NCI-H82 treated with DMSO at 0.1 percent for 48 hours (cell line): ENCODE measurements around the gene ALMS1.
A peak's percentile ranks its signal among the peaks of the same experiment; 100 is the strongest.
"Not testable (repeated sequence)": the region's sequence is repeated elsewhere in the genome, so short reads cannot be mapped to it uniquely, and the experiment has no call there.

Experiments used
- DNase-seq: peaks from one replicate; lab custom pipeline; 2025; ENCODE audit not compliant: unreplicated experiment; lab: John Stamatoyannopoulos, UW

Gene ALMS1

DNA sequence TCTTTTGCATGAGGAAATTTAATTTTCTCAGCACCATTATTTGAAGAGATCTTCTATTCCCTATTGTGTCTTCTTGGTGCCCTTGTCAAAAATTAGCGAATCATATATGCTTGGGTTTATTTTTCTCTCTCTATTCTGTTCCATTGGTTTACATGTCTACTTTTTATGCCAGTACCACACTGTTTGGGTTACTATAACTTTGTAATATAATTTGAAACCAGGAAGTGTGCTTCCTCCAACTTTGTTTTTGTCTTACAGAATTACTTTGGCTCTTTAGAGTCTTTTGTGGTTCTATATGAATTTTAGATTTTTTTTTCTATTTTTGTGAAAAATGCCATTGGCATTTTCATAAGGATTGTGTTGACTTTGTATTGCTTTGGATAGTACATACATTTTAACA lies 17.6 kb downstream of the ALMS1 start:
- DNase-seq = no peak

DNA sequence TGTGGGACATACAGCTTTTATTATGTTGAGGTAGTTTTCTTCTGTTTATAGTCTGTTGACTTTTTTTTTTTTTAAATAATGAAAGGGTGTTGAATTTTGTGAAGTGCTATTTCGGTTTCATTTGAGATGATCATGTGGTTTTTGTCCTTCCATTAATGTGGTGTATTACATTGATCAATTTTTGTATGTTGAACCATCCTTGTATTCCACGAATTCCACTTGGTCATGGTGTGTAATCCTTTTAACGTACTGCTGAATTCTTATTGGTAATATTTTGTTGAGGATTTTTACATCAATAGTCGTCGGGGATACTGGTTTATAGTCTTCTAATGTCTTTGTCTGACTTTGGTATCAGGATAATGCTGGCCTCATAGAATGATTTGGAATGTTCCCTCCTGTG lies 18.8 kb downstream of the ALMS1 start:
- DNase-seq = no peak

DNA sequence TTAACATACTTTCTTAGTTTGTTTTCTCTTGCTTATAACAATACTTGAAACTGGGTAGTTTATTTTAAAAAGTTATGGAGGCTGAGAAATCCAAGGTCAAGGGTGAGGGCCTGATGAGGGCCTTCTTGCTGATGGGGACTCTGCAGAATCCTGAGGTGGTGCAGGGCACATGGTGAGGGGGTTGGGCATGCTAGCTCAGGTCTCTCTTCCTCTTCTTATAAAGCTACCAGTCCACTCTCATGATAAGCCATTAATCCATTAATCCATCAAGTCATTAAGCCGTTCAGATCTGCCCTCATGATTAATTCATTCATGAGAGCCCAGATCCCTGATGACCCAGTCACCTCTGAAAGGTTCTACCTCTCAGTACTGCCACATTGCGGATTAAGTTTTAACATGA lies 21.4 kb downstream of the ALMS1 start:
- peak; percentile 96 for DNase-seq

DNA sequence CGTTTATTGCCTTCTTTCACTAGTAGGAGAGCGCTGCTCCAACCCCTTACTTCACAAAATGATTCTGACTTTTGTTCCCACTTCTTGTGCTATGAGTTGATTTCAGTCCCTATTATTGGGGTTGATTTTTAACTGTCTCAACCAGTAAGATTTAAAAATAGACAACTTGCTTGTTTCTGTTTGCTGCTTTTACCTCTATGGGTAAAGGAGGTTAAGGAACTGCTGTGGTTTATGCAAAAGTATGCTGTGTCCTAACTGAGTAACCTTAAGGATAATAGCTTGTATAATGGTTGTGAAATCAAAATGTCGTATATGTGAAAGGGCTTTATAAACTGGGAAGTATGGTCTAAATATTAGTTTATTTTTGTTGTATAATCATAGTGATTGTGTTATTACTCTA lies 22.6 kb downstream of the ALMS1 start:
- no peak for DNase-seq

DNA sequence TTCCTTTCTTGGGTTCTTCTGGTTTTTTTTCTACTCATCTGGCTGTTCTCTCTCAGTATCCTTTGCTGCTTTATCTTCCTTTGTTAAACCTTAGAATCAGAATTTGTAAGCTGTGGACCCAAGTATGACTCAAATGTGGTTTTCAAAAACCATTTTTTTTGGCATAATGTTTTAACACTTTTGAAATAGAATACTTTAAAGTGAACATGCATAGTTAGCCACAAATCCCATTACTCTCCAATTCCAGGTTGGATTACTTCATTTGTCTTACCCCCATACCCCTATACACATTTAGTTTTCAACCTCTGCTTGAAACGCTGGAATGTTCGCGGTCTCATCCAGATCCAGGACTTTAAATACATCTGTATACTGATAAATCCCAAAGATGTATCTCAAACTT lies 29.1 kb downstream of the ALMS1 start:
- no peak for DNase-seq

DNA sequence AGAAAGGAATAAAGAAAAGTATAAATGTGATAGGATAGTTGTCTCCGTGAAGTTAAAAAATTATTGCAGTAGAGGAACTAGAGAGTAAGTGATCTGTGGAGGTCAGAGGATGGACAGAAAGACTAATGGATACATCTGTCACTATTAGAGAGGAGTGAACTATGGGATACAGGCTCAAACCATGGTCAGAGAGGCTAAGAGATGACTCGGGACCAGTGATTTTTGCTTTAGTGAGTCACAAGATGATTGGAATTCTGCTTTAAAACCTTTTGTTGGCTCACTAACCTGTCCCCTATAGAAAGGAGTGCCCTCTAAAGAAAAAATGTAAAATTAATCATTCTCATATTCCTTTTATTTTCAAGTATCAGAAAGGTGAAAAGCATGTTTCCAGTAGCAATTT lies 30.3 kb downstream of the ALMS1 start:
- DNase-seq = no peak

DNA sequence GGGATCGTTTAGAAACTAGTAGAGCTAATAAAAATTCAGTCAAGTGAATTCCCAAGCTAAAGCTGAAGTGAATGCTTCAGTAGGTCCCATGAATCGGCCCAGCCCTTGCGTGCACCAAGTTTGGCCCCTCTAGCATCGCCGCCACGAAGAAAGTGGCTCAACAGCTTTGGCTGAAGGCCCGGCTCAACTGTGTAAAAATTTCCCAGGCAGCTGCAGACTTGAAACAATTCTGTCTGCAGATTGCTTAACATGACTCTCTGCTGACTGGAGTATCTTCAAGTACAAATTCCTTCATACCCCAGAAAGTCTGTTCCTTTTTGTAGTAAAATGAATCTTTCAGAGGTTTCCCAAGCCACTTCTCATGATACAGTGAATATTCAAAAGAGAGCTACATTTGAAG lies 32.7 kb downstream of the ALMS1 start:
- DNase-seq = no peak

DNA sequence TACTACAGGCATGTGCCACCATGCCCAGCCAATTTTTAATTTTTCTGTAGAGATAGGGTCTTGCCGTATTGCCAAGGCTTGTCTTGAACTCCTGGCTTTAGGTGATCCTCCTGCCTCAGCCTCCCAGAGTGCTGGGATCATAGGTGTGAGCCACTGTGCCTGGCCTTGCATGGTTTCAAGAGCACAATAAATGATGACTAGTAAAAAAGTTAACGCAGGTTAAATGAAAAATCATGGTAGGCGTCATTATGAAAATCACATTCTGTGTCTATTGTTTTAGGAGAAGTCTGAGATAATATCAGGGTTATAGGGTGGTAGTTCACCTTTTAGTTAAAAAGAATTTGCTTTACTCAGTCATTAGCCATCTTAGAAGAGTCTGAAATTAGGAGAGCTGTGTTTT lies 38.3 kb downstream of the ALMS1 start:
- no peak for DNase-seq

DNA sequence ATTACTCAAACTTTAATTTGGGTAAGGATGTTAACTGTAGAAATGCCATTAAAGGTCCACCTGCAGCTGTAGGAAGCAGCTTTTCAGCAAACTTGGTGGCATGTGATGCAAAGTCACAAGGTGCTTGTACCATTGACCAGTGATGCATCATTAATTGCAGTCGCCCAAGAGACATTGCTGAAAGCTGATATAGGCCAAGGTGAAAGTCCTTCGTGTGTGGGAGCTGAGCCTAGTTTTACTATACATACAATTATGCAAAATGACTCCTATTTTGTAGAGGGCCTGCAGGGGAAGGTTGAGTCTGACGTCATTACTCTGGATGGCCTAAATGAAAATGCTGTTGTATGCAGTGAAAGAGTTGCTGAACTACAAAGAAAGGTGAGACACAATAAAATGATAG lies 40.5 kb downstream of the ALMS1 start:
- DNase-seq = no peak

DNA sequence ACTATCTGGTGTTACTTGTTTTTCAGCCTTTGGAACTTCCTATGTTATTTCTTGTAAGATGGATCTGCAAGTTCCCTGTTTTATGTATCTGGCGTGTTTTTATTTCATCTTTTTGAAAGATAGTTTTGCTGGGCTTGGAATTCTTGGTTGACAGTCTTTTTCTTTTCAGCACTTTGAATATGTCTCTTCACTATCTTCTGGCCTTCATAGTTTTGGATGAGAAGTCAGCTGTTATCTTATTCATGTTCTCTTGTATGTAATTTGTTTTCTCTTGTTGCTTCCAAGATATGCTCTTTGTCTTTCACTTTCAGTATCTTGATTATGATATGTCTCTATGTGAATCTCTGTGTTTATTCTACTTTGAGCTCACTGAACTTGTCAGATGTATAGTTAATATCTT lies 50.4 kb downstream of the ALMS1 start:
- DNase-seq = no peak

DNA sequence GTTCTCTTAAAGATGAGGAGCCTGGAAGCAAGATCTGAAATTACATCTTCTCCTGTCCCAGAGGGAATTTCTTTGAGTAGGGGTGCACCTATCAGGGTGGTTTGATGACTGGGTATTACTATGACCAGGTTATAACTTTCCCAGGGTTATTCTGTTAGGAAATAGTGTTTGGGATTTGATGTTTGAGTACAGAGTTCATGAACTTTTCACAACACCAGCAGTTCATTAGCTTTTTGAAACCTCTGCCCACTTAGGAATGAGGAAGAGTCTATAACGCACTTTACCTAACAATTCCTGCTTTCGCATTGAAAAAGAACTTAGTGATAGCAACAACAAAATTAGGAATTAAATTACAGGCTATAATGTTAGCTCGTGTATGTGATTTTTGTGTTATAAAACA lies 58.6 kb downstream of the ALMS1 start:
- no peak for DNase-seq

DNA sequence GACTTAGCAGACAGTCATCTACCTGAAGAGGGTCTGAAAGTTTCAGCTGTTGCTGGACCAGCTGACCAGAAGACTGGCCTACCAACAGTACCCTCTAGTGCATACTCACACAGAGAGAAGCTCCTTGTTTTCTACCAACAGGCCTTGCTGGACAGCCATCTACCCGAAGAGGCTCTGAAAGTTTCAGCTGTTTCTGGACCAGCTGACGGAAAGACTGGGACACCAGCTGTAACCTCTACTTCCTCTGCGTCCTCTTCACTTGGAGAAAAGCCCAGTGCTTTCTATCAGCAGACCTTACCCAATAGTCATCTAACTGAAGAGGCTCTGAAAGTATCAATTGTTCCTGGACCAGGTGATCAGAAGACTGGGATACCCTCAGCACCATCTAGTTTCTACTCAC lies 63.2 kb downstream of the ALMS1 start:
- DNase-seq = no peak

DNA sequence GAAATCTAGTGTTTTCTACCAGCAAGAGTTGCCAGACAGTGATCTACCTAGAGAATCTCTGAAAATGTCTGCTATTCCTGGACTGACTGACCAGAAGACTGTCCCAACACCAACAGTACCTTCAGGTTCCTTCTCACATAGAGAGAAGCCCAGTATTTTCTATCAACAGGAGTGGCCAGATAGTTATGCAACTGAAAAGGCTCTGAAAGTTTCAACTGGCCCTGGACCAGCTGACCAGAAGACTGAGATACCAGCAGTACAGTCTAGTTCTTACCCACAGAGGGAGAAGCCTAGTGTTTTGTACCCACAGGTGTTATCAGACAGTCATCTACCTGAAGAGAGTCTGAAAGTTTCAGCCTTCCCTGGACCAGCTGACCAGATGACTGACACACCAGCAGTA lies 63.8 kb downstream of the ALMS1 start:
- no peak for DNase-seq

DNA sequence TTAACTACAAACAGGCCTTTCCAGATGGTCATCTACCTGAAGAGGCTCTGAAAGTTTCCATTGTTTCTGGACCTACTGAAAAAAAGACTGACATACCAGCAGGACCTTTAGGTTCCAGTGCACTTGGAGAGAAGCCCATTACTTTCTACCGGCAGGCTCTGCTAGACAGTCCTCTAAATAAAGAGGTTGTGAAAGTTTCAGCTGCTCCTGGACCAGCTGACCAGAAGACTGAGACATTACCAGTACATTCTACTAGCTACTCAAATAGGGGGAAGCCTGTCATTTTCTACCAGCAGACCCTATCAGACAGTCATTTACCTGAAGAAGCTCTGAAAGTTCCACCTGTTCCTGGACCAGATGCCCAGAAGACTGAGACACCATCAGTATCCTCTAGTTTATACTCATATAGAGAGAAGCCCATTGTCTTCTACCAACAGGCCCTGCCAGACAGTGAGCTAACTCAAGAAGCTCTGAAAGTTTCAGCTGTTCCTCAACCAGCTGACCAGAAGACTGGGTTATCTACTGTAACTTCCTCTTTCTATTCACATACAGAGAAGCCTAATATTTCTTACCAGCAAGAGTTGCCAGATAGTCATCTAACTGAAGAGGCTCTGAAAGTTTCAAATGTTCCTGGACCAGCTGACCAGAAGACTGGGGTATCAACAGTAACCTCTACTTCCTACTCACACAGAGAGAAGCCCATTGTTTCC lies 65.8 kb downstream of the ALMS1 start:
- no peak for DNase-seq

DNA sequence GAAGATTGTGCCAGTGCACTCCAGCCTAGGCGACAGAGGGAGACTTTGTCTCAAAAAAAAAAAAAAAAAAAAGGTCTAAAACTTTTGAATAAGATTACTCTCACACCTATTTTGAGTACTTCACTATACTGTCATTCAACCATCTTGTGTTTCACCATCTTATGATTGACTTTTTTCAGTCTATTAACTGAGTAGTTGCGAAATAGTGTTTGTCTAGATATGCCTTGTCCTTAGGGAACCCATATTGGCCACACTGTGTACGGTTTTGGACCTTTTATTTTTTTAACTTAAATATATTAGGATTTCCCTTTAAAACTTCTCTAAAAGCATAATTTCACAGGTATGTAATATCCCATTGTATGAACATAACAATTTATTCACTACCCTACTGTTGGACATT lies 72.3 kb downstream of the ALMS1 start:
- no peak for DNase-seq

DNA sequence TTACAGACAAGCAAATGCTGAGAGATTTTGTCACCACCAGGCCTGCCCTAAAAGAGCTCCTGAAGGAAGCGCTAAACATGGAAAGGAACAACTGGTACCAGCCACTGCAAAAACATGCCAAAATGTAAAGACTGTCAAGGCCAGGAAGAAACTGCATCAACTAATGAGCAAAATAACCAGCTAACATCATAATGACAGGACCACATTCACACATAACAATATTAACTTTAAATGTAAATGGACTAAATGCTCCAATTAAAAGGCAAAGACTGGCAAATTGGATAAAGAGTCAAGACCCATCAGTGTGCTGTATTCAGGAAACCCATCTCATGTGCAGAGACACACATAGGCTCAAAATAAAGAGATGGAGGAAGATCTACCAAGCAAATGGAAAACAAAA lies 76.8 kb downstream of the ALMS1 start:
- not testable (repeated sequence) for DNase-seq

DNA sequence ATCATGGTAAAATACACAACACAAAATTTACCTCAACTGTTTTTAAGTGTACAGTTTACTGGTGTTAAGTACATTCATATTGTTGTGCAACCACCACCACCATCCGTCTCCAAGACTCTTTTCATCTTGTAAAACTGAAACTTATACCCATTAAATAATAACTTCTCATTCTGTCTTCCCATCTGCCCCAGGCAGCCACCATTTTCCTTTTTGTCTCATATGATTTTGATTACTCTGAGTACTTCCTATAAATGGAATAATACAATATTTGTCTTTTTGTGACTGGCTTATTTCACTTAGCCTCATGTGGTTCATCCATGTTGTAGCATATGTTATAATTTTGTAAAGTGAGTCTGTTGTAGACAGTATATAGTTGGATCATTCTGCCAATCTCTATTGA lies 82.7 kb downstream of the ALMS1 start:
- DNase-seq = no peak

DNA sequence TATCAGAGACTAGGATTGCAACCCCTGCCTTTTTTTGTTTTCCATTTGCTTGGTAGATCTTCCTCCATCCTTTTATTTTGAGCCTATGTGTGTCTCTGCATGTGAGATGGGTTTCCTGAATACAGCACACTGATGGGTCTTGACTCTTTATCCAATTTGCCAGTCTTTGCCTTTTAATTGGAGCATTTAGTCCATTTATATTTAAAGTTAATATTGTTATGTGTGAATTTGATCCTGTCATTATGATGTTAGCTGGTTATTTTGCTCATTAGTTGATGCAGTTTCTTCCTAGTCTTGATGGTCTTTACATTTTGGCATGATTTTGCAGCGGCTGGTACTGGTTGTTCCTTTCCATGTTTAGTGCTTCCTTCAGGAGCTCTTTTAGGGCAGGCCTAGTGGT lies 98.2 kb downstream of the ALMS1 start:
- not testable (repeated sequence) for DNase-seq

DNA sequence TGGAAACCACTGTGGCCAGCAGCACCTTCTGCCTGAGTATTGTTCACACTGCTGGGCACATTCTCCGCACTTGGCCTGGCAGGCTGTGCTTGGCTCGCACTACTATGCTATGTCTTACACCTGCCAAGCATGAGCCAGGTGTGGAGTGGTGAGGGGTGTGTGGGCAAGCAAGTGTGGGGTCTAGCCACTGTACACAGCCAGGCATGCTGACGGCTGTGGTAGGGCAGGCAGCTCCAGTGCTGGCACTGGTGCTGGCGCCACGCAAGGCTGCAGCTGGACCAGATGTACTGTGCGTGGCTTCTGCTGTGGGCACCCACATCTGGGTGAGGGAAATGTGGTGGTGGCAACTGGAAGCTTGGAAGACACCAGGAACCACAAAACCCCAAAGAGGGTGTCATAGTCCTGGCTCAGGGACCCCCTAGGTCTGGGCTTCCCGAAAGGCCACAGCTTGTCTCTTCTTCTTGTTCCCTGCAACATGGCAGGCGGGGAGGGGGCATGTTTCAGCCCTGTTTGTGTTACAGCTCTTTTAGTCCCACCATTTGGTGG lies 101.5 kb downstream of the ALMS1 start:
- no peak for DNase-seq

DNA sequence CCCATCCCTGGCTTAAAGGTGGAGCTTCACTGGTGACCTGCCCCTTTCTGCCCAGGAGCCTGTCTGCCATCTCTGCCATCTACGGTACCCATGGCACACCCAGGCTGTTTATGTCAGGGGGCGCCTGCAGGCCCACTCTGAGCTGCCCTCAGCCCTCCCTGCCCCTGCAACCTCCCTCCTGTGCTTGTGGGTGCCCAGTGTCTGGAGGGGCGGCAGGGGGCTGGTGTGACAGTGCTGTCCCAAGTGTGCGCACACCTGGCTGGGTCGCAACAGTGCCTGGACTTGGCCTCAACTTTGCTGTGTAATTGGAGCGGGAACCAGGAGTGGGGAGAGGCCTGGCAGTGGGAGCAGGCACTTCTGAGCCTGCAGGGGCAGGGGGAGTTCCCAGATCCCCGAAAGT lies 102.4 kb downstream of the ALMS1 start:
- no peak for DNase-seq

DNA sequence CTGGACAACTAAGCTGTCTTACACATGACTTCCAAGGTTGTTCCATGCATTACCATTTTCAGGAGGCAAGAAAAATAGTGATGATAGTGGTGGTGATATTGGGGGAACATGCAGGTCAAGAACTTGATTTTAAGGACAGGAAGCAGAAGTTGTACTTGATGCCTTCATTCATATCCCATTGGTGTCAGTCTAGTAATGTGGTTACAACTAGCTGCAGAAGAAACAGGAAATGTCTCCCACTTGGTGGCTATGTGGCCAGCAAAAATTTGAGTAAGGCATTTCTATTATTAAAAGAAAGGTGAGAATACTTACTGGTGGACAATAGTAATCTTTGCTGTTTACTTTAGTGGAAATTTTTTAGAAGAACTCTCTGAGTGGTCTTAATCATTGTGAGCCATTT lies 103.4 kb downstream of the ALMS1 start:
- no peak for DNase-seq

DNA sequence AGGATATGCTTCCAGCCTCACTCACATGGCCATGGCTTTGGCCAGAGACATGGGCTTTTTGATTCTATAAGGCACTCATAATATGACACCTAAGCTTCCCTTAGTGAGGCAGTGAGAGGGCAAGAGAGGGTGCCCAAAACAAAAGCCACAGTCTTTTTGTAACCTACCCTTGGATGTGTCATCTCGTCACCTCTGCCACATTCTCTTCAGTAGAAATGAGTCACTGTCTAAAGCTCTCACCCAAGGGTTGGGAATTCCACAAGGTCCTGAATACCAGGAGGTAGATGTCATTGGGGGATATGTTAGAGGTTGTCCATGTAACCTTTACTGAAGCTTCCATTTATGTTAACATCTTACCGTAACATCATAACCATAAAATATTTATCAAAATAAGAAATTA lies 108.4 kb downstream of the ALMS1 start:
- DNase-seq = no peak

DNA sequence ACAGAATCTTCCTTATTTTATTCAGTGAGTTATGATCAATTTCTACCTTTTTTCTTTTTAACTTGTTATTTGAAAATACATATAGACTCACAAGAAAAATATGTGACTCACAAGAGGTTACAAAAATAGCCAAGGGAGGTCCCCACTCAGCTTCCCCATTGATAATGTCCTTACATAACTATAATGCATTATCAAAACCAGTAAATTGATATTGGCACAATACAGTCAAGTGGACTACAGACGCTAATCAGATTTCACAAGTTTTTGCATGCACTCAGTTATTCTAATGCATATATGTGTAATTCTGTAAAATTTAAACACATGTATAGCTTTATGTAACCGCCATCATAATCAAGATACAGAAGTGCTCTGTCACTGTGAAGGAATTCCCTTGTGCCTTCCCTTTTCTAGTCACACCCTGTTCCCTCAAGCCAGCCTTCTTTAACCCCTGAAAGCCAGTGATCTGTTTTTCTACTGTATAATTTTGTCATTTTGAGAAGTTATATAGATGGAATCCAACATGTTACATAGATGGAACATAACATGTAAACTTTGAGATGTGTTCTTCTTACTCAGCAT lies 118.4 kb downstream of the ALMS1 start:
- DNase-seq = no peak
